SU-DHL-6 (cell line): ENCODE data around the gene RAB39B.

ENCODE experiments used
- H2AFZ ChIP-seq: fragments of 200-600 bp; sonication (generic); 2 replicates; pipeline ENCODE4 v1.6.1; 2014; ENCODE audit warnings: low read depth, mild to moderate bottlenecking, moderate library complexity, mixed read lengths, antibody characterized with exemption, low read length; ENCODE audit not compliant: severe bottlenecking
- H3F3A ChIP-seq: fragments of 200-600 bp; shearing (Covaris generic); 2 replicates; pipeline ENCODE4 v1.6.0; 2016; ENCODE audit warnings: antibody characterized with exemption, mild to moderate bottlenecking; ENCODE audit not compliant: insufficient read depth
- H3K27ac ChIP-seq: fragments of 200-600 bp; sonication (generic); 2 replicates; pipeline ENCODE4 v1.5.1; 2016; ENCODE audit warnings: low read depth, mild to moderate bottlenecking, low read length, moderate library complexity, mixed read lengths
- H3K27me3 ChIP-seq: fragments of 200-600 bp; sonication (generic), shearing (Covaris generic); 2 replicates; pipeline ENCODE4 v1.6.0; 2014; ENCODE audit warnings: mild to moderate bottlenecking, low read length
- H3K36me3 ChIP-seq: fragments of 200-600 bp; sonication (generic); 2 replicates; pipeline ENCODE4 v1.6.1; 2014; ENCODE audit warnings: mild to moderate bottlenecking, low read length, mixed read lengths
- H3K4me2 ChIP-seq: fragments of 300-600, 200-600 bp; shearing (Covaris generic), sonication (generic); 2 replicates; pipeline ENCODE4 v1.6.0; 2014; ENCODE audit warnings: low read length, low read depth, mild to moderate bottlenecking; ENCODE audit not compliant: poor library complexity, severe bottlenecking
- H3K4me3 ChIP-seq: fragments of 200-600 bp; sonication (generic); 2 replicates; pipeline ENCODE4 v1.5.1; 2014; ENCODE audit warnings: antibody characterized with exemption, low read length, mild to moderate bottlenecking, mixed read lengths; ENCODE audit not compliant: insufficient read depth, poor library complexity, severe bottlenecking
- H3K79me2 ChIP-seq: fragments of 200-600 bp; sonication (generic); 2 replicates; pipeline ENCODE4 v1.6.1; 2014; ENCODE audit warnings: mild to moderate bottlenecking, low read length, moderate library complexity; ENCODE audit not compliant: insufficient read depth
- H3K9ac ChIP-seq: fragments of 200-600 bp; sonication (generic); 2 replicates; pipeline ENCODE4 v1.7.0; 2014; ENCODE audit warnings: mild to moderate bottlenecking, low read length
- H3K9me2 ChIP-seq: fragments of 200-600 bp; sonication (generic); replicated peaks from 2 replicates; pipeline ENCODE4 v1.6.1; 2014; ENCODE audit warnings: low read length; ENCODE audit not compliant: insufficient read depth
- H3K9me3 ChIP-seq: fragments of 200-600 bp; sonication (generic); 2 replicates; pipeline ENCODE4 v1.6.1; 2014; ENCODE audit warnings: low read length, mixed read lengths; ENCODE audit not compliant: insufficient read depth
- H4K20me1 ChIP-seq: fragments of 200-600 bp; sonication (generic); 2 replicates; pipeline ENCODE4 v1.6.1; 2014; ENCODE audit warnings: low read depth, mild to moderate bottlenecking, antibody characterized with exemption, low read length, moderate library complexity, mixed read lengths
- CTCF ChIP-seq: fragments of 200-600 bp; sonication (generic); IDR thresholded peaks from one replicate; pipeline ENCODE4 v1.5.1; 2017; ENCODE audit warnings: antibody characterized with exemption, mild to moderate bottlenecking, low read length, moderate library complexity; ENCODE audit not compliant: insufficient read depth, poor library complexity, severe bottlenecking
- EZH2phosphoT487 ChIP-seq: fragments of 200-600 bp; sonication (generic), shearing (Covaris generic); conservative IDR thresholded peaks from 2 replicates; pipeline ENCODE4 v1.6.1; 2018; ENCODE audit warnings: mild to moderate bottlenecking, antibody characterized with exemption, low read length, moderate library complexity, mixed read lengths

The RAB39B gene

GRCh38 chrX:155263854-155264628 lies at the start of gene RAB39B:
Gene RAB39B (minus strand): TSS chrX:155264491. CDS start chrX:155264288, 203 bp downstream.
- Histone ChIP-seq H4K20me1 (no peaks in the 10 kb centered on the region), H3K9me2 (no peaks in the 10 kb centered on the region), H3F3A (no peaks in the 10 kb centered on the region; the same call in 1 of the 2 replicates), H3K4me2 (peak within 1 kb of the TSS; percentile 74), H3K27me3 (no peaks in the 10 kb centered on the region), H3K9ac (peak within 1 kb of the TSS; percentile 74), H2AFZ (peak within 1 kb of the TSS; percentile 84), H3K79me2 (peaks cover 19% of the 10 kb centered on the region; the same call in 1 of the 2 replicates), H3K9me3 (no peaks in the 10 kb centered on the region), H3K27ac (peak within 1 kb of the TSS; percentile 10; the same call in 1 of the 2 replicates), H3K4me3 (peak within 1 kb of the TSS; percentile 81), H3K36me3 (no peaks in the 10 kb centered on the region)
- TF ChIP-seq EZH2phosphoT487 (no peak), CTCF (no peak)

GRCh38 chrX:155313766-155314165 lies 49.5 kb upstream of the RAB39B start:
- TF ChIP-seq EZH2phosphoT487, result no peak
- TF ChIP-seq CTCF, result no peak
- Histone ChIP-seq H3F3A (no peaks in the 10 kb centered on the region), H3K27ac (no peak overlapping the region), H3K4me3 (no peak overlapping the region), H3K27me3 (no peaks in the 10 kb centered on the region), H3K4me2 (no peak overlapping the region), H3K9me2 (no peaks in the 10 kb centered on the region), H3K9me3 (no peaks in the 10 kb centered on the region), H2AFZ (no peak overlapping the region), H3K36me3 (no peaks in the 10 kb centered on the region), H3K9ac (no peak overlapping the region), H4K20me1 (no peaks in the 10 kb centered on the region), H3K79me2 (no peaks in the 10 kb centered on the region)

- Histone ChIP-seq H3K36me3 (no peaks in the 10 kb centered on the region), H3K27me3 (no peaks in the 10 kb centered on the region), H3K9me3 (no peaks in the 10 kb centered on the region), H3K4me2 (no peak overlapping the region), H4K20me1 (no peaks in the 10 kb centered on the region), H3K27ac (no peak overlapping the region), H3K4me3 (no peak overlapping the region), H3K9me2 (no peaks in the 10 kb centered on the region), H2AFZ (no peak overlapping the region), H3F3A (no peaks in the 10 kb centered on the region), H3K79me2 (no peaks in the 10 kb centered on the region), H3K9ac (no peak overlapping the region)
- TF ChIP-seq EZH2phosphoT487 (no peak), CTCF (no peak)
Observed at GRCh38 chrX:155293771-155294170, 29.5 kb upstream of the RAB39B start.
